ENCODE data around the gene GPR12. TPM values are rescaled to one million over a fixed set of nuclear protein-coding genes. Genes with fewer than 3 reads are reported as not detected.

Gene GPR12
- total RNA-seq, 1 experiment from 2014 or later, result not detected

DNA sequence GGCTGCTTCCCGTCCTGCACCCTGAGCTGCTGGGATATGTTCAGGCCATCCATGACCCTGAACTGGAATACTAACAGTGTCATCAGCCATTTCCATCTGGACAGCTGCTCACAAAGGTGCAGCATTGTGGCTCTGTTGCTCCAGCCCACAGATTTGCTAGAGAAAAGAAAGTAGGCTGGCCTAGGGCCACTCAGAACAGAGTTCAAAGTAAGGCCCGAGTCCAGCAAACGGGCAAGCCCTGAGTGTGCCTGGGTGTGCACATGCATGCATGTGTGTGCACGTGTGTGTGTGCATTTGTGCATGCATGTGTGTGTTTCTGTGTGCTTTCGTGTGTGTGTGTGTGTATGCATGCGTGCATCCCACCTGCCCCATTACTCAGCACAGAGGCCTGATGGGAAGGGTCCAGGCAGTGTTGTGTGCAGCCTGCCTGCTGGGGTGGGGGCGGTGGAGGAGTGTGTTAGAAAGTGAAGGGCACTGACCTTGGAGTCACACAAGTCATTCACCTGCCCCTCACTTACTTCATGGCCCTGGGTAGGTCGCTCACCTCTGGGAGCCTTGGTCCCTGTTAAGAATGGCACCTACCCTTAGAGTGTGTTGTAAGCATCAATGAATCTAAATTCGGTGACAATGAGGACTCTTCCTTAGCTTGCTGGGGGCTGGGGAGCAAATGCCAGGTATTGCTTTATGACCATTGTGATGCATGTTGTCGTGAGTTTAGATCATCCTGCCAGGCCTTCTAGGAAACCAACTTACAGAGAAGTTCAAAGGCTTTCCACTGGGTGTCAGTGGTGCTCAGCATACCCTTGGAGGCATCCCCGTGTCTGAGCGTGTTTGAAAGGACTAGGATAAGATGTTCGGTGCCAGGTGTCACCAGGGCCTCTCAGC, 53.2 kb downstream of the GPR12 start:
- Mint-ChIP-seq H3K4me3 (ENCODE audit: low read depth, unreplicated experiment) (no peak overlapping the region), H3K27me3 (ENCODE audit: unreplicated experiment) (peaks cover 24% of the 10 kb centered on the region), H3K9me3 (ENCODE audit: low read depth, unreplicated experiment) (no peaks in the 10 kb centered on the region), H3K27ac (ENCODE audit: unreplicated experiment) (no peak overlapping the region), H3K4me1 (ENCODE audit: low read depth, unreplicated experiment) (no peaks in the 10 kb centered on the region), H3K36me3 (ENCODE audit: insufficient read depth, unreplicated experiment) (no peaks in the 10 kb centered on the region)
- DNase-seq, result peak; percentile 42
- CTCF ChIA-PET, result no interaction called here
- no TSS peak for BruUV-seq (replicated peaks)
- intact Hi-C loops (cut with micrococcal nuclease; ENCODE audit: unreplicated experiment), result loop anchor here (1.0 kb wide), 1 partner anchor 223 kb away; no protein-coding TSS in a partner anchor
- TF ChIP-seq CTCF (IDR thresholded peaks at IDR 0.05; ENCODE audit: unreplicated experiment), result peak; percentile 28

- Mint-ChIP-seq H3K4me3 (ENCODE audit: low read depth, unreplicated experiment) (no peak overlapping the region), H3K27me3 (ENCODE audit: unreplicated experiment) (peaks cover 24% of the 10 kb centered on the region), H3K9me3 (ENCODE audit: low read depth, unreplicated experiment) (no peaks in the 10 kb centered on the region), H3K36me3 (ENCODE audit: insufficient read depth, unreplicated experiment) (no peaks in the 10 kb centered on the region), H3K27ac (ENCODE audit: unreplicated experiment) (no peak overlapping the region), H3K4me1 (ENCODE audit: low read depth, unreplicated experiment) (no peaks in the 10 kb centered on the region)
- no peak for TF ChIP-seq CTCF (IDR thresholded peaks at IDR 0.05; ENCODE audit: unreplicated experiment)
- CTCF ChIA-PET, result interaction anchor here (1.0 kb wide), 1 partner anchor 11 kb away, joined by 6 read pairs; no protein-coding TSS in a partner anchor
- DNase-seq, result no peak
- intact Hi-C loops (cut with micrococcal nuclease; ENCODE audit: unreplicated experiment), result no loop called here
- no TSS peak for BruUV-seq (replicated peaks)
These were observed 54.2 kb downstream of the GPR12 start for GRCh38 chr13:26706381-26706780.

DNA sequence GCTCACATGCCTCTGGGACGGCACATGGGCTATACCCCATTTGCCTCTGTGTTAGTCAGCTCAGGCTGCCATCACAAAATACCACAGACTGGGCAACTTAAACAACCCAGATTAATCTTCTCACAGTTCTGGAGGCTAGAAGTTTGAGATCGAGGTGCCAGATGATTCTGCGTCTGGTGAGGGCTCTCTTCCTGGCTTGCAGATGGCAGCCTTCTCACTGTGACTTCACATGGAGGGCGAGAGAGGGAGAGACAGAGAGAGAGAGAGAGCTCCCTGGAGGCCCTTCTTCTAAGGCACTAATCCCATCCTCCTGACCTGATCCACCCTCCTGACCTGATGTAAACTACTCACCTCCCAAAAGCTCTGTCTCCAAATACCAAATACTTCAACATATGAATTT, 55.0 kb downstream of the GPR12 start:
- Mint-ChIP-seq H3K4me1 (ENCODE audit: low read depth, unreplicated experiment) (no peaks in the 10 kb centered on the region), H3K4me3 (ENCODE audit: low read depth, unreplicated experiment) (no peak overlapping the region), H3K27ac (ENCODE audit: unreplicated experiment) (no peak overlapping the region), H3K27me3 (ENCODE audit: unreplicated experiment) (peaks cover 24% of the 10 kb centered on the region), H3K9me3 (ENCODE audit: low read depth, unreplicated experiment) (no peaks in the 10 kb centered on the region), H3K36me3 (ENCODE audit: insufficient read depth, unreplicated experiment) (no peaks in the 10 kb centered on the region)
- intact Hi-C loops (cut with micrococcal nuclease; ENCODE audit: unreplicated experiment), result no loop called here
- CTCF ChIA-PET, result interaction anchor here (1.0 to 1.2 kb wide), 2 partner anchors 12 to 224 kb away, joined by 3 to 6 read pairs; no protein-coding TSS in a partner anchor
- no peak for DNase-seq
- BruUV-seq (replicated peaks), result no TSS peak
- TF ChIP-seq CTCF (IDR thresholded peaks at IDR 0.05; ENCODE audit: unreplicated experiment), result no peak

Other genes with a start within 250 kb of the GPR12 start
- gene WASF3, start 203.1 kb downstream of the GPR12 start, total RNA-seq (2022), result 8.7 and 10.1 TPM in 2 replicates

Measured in Calu3 (cell line).